DMS53 treated with DMSO at 0.1 percent for 48 hours (cell line): ENCODE data around the gene ERP44.
"Not testable (repeated sequence)": the region's sequence is repeated elsewhere in the genome, so short reads cannot be mapped to it uniquely, and the experiment has no call there.

Source experiments
- DNase-seq: peaks from one replicate; lab custom pipeline; 2025; ENCODE audit not compliant: unreplicated experiment; lab: John Stamatoyannopoulos, UW

ERP44 gene

GRCh38 chr9:100019541-100019940 lies 79.3 kb downstream of the ERP44 start:
- no peak for DNase-seq

- no peak for DNase-seq
These were observed 84.0 kb downstream of the ERP44 start for GRCh38 chr9:100014846-100015245.

- DNase-seq = no peak
These were observed 85.2 kb downstream of the ERP44 start for GRCh38 chr9:100013573-100013972.

- DNase-seq = no peak
These were observed 86.5 kb downstream of the ERP44 start for GRCh38 chr9:100012279-100012678.

- DNase-seq = peak; percentile 45
These were observed 87.6 kb downstream of the ERP44 start for GRCh38 chr9:100011062-100011681.

DNA sequence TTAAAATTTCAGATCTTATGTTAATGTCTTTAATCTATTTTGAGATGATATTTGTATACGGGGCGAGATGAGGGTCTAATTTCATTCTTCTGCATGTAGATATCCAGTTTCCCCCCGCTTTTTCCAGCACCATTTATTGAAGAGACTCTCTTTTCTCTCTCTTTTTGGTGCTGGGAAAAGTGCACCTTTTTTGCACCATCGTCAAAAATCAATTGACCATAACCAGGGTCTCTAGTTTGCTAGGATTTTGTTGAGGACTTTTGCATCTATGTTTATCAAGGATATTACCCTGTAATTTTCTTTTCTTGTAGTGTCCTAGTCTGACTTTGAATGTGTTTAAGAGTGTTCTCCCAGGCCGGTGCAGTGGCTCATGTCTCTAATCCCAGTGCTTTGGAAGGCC lies 99.0 kb downstream of the ERP44 start:
- DNase-seq = no peak

DNA sequence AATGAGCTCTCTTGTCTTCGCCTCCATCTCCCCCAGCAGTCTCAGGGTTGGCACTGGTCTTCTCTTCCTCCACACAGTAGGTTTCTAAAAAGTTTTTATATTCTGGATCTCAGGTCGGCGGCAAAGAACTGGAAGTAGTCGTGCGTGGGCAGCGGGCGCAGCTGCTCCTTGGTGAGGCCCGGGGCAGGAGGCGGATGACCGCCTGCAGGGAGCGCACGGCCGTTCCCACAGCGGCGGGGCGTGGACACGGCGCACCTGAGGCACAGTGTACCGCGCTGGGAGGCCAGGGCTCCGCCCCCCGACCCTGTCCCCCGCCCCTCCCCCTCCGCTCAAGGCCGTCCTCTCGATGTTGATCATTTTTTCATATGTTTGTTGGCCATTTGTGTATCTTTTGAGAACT lies 99.9 kb downstream of the ERP44 start:
- no peak for DNase-seq

GRCh38 chr9:99998266-99998665 lies 100.5 kb downstream of the ERP44 start:
- DNase-seq = no peak

DNA sequence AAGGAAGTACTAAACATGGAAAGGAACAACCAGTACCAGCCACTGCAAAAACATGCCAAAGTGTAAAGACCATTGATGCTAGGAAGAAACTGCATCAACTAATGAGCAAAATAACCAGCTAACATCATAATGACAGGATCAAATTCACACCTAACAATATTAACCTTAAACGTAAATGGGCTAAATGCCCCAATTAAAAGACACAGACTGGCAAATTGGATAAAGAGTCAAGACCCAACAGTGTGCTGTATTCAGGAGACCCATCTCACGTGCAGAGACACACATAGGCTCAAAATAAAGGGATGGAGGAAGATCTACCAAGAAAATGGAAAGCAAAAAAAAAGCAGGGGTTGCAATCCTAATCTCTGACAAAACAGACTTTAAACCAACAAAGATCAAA lies 108.3 kb downstream of the ERP44 start:
- DNase-seq = not testable (repeated sequence)

DNA sequence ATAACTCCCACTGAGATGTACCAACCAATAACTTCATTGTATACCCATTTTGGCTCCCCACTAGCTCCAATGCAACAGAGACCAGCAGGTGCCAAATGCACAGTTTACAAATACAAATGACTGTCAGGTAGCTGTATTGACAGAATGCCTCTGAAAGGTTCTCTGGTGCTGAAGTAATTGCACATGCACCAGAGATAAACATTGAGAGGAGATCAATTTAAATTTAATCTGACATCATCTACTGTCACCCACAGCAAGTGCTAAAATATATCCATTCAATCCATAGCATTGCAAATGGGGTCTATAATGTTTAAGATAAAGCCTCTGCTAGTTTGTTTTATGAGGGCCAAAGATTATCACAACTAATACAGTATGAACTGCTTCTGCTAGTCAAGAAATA lies 112.2 kb downstream of the ERP44 start:
- no peak for DNase-seq

DNA sequence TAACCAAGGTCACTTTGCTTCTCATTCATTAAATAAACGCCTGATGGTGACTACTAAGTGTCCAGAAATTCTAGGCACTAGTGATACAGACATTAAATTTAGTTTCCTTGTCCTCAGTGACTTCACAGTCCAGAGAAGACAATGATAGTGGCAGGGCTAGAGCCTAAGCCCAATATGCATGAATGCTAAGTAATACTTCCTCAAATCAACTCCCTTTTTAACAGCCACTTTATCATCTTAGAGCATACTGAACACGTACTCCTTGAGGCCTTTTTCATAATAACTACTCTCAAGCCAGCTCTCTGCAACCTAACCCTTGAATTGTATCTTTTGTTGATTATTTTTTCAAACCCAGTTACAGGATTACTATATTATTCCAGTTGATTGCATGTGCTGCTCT lies 118.2 kb downstream of the ERP44 start:
- no peak for DNase-seq

- no peak for DNase-seq
These were observed 120.6 kb downstream of the ERP44 start for GRCh38 chr9:99978221-99978620.

DNA sequence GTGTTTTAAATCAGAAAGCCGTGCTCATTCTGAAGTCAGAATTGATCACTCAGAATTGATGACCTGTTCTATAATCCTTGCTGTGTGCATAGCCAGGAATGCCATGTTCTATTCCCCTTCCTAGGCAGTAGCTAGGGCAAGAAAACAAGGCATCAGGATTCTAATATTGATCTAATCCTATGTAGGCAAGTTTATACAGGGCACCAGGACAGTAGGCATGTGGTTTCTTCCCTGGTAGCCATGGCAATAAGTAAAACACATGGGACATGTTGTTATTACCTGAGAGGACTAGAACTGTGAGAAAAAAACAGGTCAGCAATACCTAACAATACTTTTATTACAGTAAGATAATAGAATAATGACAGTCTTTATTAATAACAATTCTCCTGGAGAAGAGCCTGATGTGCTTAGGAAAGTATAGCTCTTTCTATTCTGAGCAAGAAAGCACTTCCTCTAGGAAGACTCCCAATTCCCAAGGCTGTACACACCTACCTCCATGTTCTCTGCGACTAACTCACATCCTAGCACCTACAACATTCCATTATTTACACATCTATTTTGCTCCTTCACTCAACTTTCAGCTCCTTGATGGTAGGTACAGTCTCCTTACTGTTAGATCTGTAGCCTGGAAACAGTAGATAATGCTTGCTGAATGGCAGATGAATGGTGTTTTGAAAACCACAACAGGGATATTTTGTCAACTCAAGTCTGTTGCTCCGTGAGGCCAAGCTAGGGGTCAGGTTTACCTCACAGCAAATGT lies 121.6 kb downstream of the ERP44 start:
- no peak for DNase-seq

DNA sequence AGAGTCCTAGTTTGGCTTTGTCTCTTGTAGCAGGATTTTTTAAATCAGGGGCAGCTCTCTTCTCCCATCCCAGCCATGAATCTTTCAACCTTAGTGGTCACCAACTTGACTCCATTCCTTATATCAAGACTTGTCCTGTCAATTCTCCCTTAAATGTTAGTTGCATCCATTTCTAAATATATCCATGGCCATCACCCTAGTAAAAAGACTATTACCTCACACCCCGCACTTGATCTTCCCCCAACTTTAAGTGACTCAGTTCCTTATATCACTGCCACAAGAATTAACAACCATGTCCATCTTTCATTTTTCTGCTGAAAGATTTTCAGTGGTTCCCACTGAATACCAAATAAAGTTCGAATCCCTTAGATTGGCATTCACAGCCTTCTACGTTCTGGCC lies 125.3 kb downstream of the ERP44 start:
- no peak for DNase-seq

DNA sequence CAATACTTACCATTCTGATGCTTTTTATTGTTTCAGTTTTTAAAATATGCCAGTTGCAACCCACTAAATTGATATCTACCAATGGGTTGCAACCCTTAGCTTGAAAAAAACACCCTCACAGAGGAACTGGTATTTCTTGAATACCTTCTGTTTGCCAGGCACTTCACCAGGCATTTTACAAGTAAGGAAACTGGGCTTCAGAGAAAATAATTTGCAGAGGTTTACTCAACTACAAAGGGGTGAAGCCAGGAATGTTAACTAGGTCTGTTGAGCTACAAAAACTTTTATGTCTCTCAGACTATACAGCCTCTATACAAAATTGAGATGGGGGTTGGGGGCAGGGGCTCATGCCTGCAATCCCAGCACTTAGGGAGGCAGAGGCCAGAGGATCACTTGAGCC lies 127.4 kb downstream of the ERP44 start:
- DNase-seq = no peak

- no peak for DNase-seq
These were observed 128.3 kb downstream of the ERP44 start for GRCh38 chr9:99970481-99970880.

DNA sequence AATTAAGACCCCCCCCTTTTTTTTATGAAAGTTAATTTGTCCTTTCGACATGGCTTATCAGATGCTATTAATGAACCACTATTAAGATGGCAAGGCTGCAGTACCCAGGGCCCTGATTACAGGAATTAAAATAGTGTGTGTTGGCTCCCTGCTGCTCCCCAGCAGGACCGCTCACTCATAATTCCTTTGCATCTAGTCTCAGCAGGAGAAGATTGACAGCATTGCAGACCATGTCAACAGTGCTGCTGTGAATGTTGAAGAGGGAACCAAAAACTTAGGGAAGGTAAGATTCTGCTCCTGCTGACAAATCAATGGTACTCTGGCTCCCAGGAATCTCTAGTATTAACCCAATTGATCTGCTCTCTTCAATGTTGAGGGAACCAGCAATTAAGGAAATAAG lies 131.3 kb downstream of the ERP44 start:
- DNase-seq = no peak

GRCh38 chr9:99966716-99967115 lies 132.1 kb downstream of the ERP44 start:
- DNase-seq = no peak

DNA sequence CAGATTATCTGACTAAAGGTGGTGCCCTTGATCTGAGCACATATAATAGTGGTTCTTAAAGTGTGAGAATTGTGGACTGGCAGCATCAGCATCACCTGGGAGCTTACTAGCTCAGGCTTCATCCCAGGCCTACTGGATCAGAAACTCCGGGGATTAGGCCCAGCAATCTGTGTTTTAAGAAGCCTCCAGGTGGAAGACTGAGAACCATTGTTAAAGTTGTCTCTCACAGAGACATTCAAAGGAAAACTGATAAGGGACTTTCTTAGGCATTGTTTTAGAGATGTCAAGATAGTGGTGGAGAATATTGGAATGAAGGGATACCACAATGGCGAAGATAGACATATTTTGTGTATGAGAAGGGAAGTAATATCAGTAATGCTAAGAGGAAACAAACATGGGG lies 132.8 kb downstream of the ERP44 start:
- DNase-seq = no peak

GRCh38 chr9:99964336-99964735 lies 134.5 kb downstream of the ERP44 start:
- DNase-seq = no peak

DNA sequence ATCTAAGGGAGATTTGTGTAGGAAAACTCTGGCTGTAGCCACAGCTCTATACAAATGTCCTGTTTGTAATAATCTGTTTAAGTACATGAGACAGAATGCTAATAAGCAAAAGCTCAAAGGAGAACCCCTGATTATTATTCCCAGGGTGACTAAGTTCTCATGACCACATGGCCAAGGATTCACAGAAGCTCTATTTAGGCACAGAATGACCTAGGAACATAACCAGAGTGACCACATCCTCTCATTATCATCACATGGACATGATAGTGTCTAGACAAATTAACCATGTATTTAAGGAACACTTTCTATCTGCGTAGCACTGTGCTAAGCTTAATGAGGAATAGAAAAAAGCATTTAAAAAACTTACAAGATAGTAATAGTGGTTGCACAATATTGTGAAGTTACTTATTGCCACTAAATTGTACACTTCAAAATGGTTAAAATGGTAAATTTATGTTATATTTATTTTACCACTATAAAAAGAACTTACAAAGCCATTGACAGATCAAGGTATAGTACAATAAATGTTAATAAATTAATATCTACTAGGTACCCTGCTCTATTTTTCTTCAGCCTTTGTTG lies 136.0 kb downstream of the ERP44 start:
- DNase-seq = no peak

DNA sequence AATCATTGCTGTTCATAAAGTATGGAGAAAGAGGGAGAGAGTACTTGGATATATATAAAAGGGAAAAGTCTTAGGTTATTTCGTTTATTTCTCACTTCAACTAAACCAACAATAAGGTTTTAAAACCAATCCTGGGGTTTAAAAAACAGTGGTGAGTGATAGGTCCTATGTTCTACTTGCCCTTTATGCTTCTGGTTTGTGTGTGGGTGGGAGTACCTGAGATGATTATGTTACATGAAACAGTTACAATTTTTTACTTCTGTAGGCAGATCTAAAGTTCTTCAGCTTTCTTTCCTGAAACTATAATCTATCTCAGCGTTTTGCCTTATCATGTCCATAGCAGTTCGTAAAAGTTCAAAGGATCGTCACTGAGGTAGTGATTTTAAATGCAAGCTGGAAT lies 143.2 kb downstream of the ERP44 start:
- DNase-seq = no peak

- no peak for DNase-seq
These were observed 144.0 kb downstream of the ERP44 start for GRCh38 chr9:99954819-99955218.
